Stimulated activated CD8-positive, alpha-beta memory T cell treated with anti-CD3 and anti-CD28 coated beads, Interleukin-15, amount 100 ng/mL, for 24 hours (primary cell): ENCODE data around the gene NETO2.
"Not testable (repeated sequence)": the region's sequence is repeated elsewhere in the genome, so short reads cannot be mapped to it uniquely, and the experiment has no call there.

Experiments
- DNase-seq: peaks from one replicate; pipeline ENCODE4 v3.0.0-alpha.2; 2020; ENCODE audit warnings: low read depth

The NETO2 gene, protein sequence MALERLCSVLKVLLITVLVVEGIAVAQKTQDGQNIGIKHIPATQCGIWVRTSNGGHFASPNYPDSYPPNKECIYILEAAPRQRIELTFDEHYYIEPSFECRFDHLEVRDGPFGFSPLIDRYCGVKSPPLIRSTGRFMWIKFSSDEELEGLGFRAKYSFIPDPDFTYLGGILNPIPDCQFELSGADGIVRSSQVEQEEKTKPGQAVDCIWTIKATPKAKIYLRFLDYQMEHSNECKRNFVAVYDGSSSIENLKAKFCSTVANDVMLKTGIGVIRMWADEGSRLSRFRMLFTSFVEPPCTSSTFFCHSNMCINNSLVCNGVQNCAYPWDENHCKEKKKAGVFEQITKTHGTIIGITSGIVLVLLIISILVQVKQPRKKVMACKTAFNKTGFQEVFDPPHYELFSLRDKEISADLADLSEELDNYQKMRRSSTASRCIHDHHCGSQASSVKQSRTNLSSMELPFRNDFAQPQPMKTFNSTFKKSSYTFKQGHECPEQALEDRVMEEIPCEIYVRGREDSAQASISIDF

GRCh38 chr16:47143677-47144558, at the start of gene NETO2:
TSS of gene NETO2 (minus strand) at chr16:47143945. CDS start at chr16:47143612, 333 bp downstream.
- DNase-seq, result peak; percentile 38

- no peak for DNase-seq
These were observed 38.6 kb upstream of the NETO2 start for GRCh38 chr16:47182318-47182717.

- DNase-seq, result not testable (repeated sequence)
These were observed 37.3 kb upstream of the NETO2 start for GRCh38 chr16:47181066-47181465.

GRCh38 chr16:47180073-47180472, 36.3 kb upstream of the NETO2 start:
- no peak for DNase-seq

GRCh38 chr16:47175152-47175551, 31.4 kb upstream of the NETO2 start:
- DNase-seq, result no peak

GRCh38 chr16:47162670-47163420, 19.1 kb upstream of the NETO2 start:
- DNase-seq, result no peak

GRCh38 chr16:47161464-47161863, 17.7 kb upstream of the NETO2 start:
- DNase-seq, result no peak

- no peak for DNase-seq
These were observed 16.7 kb upstream of the NETO2 start for GRCh38 chr16:47160422-47160821.

GRCh38 chr16:47158992-47159391, 15.2 kb upstream of the NETO2 start:
- no peak for DNase-seq

DNA sequence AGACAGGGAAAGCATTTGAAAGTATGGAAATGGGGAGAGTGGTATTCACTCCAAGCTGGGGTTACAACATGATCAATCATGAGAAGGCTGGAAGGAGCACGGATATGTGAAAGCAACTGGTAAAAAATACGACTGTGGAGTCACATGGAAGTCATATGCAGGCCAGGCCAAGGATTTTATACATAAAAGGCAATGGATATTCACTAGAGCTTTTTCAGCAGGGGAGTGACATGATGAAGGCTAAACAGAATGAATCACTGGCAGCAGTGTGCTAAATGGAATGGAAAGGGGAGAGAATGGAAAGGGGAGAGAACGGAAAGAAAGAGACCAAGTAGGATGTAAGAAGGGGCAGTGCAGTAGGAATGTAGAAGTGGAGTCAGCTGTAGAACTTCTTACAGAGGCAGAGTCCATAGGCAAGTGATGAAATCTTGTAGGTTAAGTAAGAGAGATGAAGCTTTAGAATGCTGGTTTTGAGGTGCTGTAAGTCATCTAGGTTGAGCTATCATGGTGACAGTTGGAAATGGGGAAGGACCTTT, 13.0 kb upstream of the NETO2 start:
- DNase-seq, result no peak

GRCh38 chr16:47152501-47152900, 8.8 kb upstream of the NETO2 start:
- not testable (repeated sequence) for DNase-seq

DNA sequence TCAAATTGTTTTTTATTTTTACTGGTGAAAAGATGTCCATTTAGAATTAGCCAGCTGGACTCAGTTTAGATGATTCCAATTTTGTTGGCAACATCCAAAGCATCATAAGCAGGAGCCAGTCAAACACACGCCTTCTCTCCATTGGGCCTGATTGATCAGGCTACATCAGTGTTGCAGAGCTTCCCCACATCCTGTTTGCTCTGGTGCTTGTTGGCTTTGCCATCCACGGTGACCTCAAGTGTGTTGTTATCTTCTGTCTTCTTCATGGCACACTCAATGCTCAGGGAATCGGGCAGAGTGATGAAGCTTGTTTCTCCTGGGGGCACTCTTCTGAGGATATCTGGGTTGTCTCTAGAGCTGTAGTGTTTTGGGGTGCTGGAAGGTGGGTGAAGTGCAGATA, 6.3 kb upstream of the NETO2 start:
- DNase-seq, result no peak

- no peak for DNase-seq
These were observed 773 bp upstream of the NETO2 start for GRCh38 chr16:47144559-47144877.

GRCh38 chr16:47142821-47143676, 696 bp downstream of the NETO2 start:
- DNase-seq, result peak; percentile 29

DNA sequence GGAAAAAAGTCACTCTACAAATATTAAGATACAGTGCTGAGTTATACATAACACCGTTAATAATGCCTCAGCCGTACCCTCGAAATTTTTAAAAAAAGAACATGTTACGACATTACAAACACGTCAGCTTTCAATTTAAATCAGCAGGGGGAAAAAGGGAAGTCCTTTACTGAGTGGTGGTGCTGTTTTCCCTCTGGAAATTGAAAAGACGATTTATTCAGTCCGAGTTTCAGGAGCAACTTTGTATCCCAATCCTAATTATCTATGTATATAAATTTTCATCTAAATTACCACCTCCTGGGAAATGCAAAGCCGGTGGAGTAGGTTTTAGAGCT, 1.3 kb downstream of the NETO2 start:
- no peak for DNase-seq

DNA sequence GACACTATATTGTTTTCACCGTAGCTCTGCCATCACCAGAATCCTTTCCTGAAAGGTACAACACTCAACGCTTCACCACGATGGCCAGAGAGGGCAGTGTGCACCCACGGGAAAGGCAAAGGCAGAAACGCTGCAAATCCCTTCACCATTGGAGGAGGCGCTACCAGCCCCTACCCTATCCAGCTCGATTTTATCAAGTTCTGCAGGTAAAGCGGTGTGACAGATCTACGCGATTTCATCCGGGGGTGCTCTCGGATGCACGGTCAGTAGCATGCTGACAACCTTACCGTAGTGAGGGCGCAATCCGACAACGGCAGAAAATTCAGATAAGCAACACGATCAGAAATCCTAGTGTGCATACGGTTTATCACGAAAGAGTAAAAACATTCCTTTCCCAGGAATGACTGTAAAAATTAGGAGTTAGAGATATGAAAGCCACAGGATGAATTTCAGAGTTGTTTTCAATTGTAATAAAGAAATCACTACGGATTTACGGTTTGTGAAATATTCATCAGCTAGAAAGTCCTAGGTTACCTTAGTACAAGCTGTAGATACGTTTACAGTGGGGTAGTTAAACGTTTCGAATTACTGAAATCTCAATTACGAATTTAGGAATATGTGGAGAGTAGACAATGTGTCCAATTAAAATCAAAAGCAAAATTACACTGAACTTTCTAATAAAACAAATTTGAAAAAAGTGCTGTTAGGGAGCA, 1.8 kb downstream of the NETO2 start:
- peak; percentile 43 for DNase-seq

GRCh38 chr16:47140686-47141085, 3.1 kb downstream of the NETO2 start:
- DNase-seq, result no peak

DNA sequence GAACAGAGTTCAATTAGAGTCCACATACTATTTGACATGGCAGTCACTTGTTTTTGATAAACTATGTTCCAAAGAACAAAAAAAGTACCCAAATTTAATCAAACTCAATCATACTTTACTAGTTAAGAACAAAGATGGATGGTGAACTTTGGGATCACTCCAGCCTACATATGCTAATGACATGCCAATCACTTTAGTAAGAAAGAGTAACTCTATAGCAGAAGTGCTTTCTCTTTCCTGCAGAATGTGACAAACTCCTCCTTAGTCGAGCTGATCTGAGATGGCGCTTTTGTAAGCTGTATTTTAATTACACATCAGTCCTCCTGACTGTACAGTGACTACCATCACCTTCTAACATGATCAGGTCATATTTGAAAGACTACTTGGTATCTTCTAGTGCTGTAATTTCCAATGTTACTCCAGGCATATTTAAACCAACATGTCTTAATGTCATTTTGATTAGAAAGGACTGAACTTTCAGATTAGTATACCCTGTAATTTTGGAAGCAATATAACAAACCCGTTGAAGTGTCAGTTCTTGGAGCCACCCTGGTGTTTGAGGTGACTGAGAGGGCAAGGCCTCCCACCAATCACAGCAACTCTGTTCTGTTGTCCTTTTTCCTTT, 4.1 kb downstream of the NETO2 start:
- no peak for DNase-seq

DNA sequence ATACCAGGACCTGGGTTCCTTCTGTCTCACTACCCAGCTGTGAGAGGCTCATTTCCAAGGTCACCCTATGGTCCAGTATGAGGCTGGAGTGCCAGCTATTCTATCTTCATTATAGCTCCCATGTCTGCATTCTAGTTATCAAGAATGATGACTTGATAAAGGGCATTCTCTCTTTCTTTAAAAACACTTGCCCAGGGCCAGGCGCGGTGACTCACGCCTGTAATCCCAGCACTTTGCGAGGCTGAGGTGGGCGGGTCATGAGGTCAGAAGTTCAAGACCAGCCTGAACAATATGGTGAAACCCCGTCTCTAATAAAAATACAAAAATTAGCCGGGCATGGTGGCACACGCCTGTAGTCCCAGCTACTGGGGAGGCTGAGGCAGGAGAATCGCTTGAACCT, 5.8 kb downstream of the NETO2 start:
- DNase-seq, result not testable (repeated sequence)
